H1 (cell line): ENCODE results near the gene FOXP2. TPM values are rescaled to one million over a fixed set of nuclear protein-coding genes. Genes with fewer than 3 reads are reported as not detected.

Source experiments
- CTCF ChIA-PET: fragments of 300-600 bp; sonication (Branson Sonifier 250); formaldehyde crosslinking; loops from one replicate; lab custom pipeline; 2021; ENCODE audit not compliant: partially characterized antibody; lab: Charles Lee
- POLR2A ChIA-PET: fragments of 300-600 bp; sonication (Branson Sonifier 250); formaldehyde crosslinking; loops from one replicate; lab custom pipeline; 2021; ENCODE audit warnings: inconsistent platforms; ENCODE audit not compliant: partially characterized antibody; lab: Charles Lee
- DNase-seq, 2 experiments: peaks; one replicate each; pipeline versions ENCODE4 v3.0.0 to v3.0.0-alpha.2; 2010 to 2022; ENCODE audit warnings: low spot score in 2 of 2, low read depth in 1 of 2, mixed read lengths in 1 of 2
- FAIRE-seq: peaks from 2 replicates; lab custom pipeline; 2011; peaks lifted over from hg19 to GRCh38; lab: Jason Lieb, UNC
- H2AFZ ChIP-seq: 2 replicates; pipeline ENCODE4 v1.8.1; 2012; ENCODE audit warnings: low read length, inconsistent platforms
- H2AK5ac ChIP-seq: 2 replicates; pipeline ENCODE4 v1.6.1; 2013; ENCODE audit warnings: low read depth, low read length
- H2BK120ac ChIP-seq: replicated peaks from 2 replicates; pipeline ENCODE3; 2013; ENCODE audit warnings: low read depth, low read length, inconsistent platforms
- H2BK12ac ChIP-seq: 2 replicates; pipeline ENCODE4 v1.6.1; 2013; ENCODE audit warnings: low read depth, low read length
- H2BK15ac ChIP-seq: 2 replicates; pipeline ENCODE4 v1.6.1; 2013; ENCODE audit warnings: low read length
- H2BK20ac ChIP-seq: 2 replicates; pipeline ENCODE4 v1.6.1; 2013; ENCODE audit warnings: low read length
- H2BK5ac ChIP-seq: 2 replicates; pipeline ENCODE4 v1.6.1; 2013; ENCODE audit warnings: low read depth, low read length
- H3K14ac ChIP-seq: 2 replicates; pipeline ENCODE4 v1.6.1; 2013; ENCODE audit warnings: inconsistent platforms; ENCODE audit not compliant: insufficient read length
- H3K18ac ChIP-seq: 2 replicates; pipeline ENCODE4 v1.6.1; 2013; ENCODE audit warnings: low read length; ENCODE audit errors: extremely low read depth
- H3K23ac ChIP-seq: 2 replicates; pipeline ENCODE4 v1.6.1; 2013; ENCODE audit warnings: inconsistent platforms; ENCODE audit not compliant: insufficient read length
- H3K23me2 ChIP-seq: 2 replicates; pipeline ENCODE4 v1.6.1; 2013; ENCODE audit warnings: low read depth, low read length
- H3K27ac ChIP-seq: 2 replicates; pipeline ENCODE4 v1.6.1; 2011; ENCODE audit warnings: low read depth, low read length, inconsistent platforms
- H3K27me3 ChIP-seq, 4 experiments: replicated peaks in 1 of 4; 1 replicate in 1 of 4; 2 replicates in 3 of 4; pipeline versions ENCODE4 v1.6.1 to v1.8.1; 2011 to 2013; ENCODE audit warnings: low read length in 3 of 4, mild to moderate bottlenecking in 3 of 4, inconsistent platforms in 2 of 4, mixed read lengths in 2 of 4, moderate library complexity in 1 of 4; ENCODE audit not compliant: control insufficient read depth in 3 of 4, insufficient read depth in 3 of 4; ENCODE audit errors: extremely low read depth in 1 of 4
- H3K36me3 ChIP-seq, 4 experiments: 2 replicates each; pipeline versions ENCODE4 v1.6.1 to v1.8.1; 2011 to 2013; ENCODE audit warnings: mild to moderate bottlenecking in 4 of 4, low read length in 3 of 4, moderate library complexity in 2 of 4, control low read depth in 1 of 4, inconsistent platforms in 1 of 4; ENCODE audit not compliant: insufficient read depth in 4 of 4, control insufficient read depth in 2 of 4
- H3K4ac ChIP-seq: replicated peaks from 2 replicates; pipeline ENCODE3; 2013; ENCODE audit warnings: low read length, low read depth, mixed read lengths, inconsistent platforms; ENCODE audit not compliant: insufficient read length
- H3K4me1 ChIP-seq, 4 experiments: replicated peaks in 1 of 4; 1 replicate in 1 of 4; 2 replicates in 3 of 4; pipeline versions ENCODE4 v1.6.1 to v1.8.1; 2011 to 2013; ENCODE audit warnings: low read length in 3 of 4, inconsistent platforms in 2 of 4, mixed read lengths in 1 of 4; ENCODE audit not compliant: insufficient read depth in 4 of 4, control insufficient read depth in 3 of 4
- H3K4me2 ChIP-seq, 2 experiments: 2 replicates each; pipeline versions ENCODE4 v1.6.1 to v1.8.1; 2011 to 2013; ENCODE audit warnings: low read depth in 2 of 2, low read length in 2 of 2, control low read depth in 1 of 2, inconsistent platforms in 1 of 2, mild to moderate bottlenecking in 1 of 2; ENCODE audit not compliant: insufficient read depth in 1 of 2
- H3K4me3 ChIP-seq, 4 experiments: fragments of 200-600, 300-600 bp in 1 of 4; sonication (generic), shearing (Covaris generic), sonication (Bioruptor Twin) in 1 of 4; 2 replicates each; pipeline versions ENCODE4 v1.5.1 to v1.8.1; 2011 to 2016; ENCODE audit warnings: low read length in 4 of 4, low read depth in 3 of 4, control low read depth in 2 of 4, inconsistent platforms in 2 of 4, mild to moderate bottlenecking in 2 of 4, mixed read lengths in 1 of 4, moderate library complexity in 1 of 4; ENCODE audit not compliant: insufficient read depth in 2 of 4; ENCODE audit errors: extremely low read depth in 1 of 4
- H3K56ac ChIP-seq: replicated peaks from 2 replicates; pipeline ENCODE3; 2013; ENCODE audit warnings: low read depth, mild to moderate bottlenecking, mixed read lengths, low read length, inconsistent platforms; ENCODE audit not compliant: insufficient read length
- H3K79me1 ChIP-seq: 2 replicates; pipeline ENCODE4 v1.6.1; 2013; ENCODE audit warnings: low read depth, low read length, control low read depth
- H3K79me2 ChIP-seq, 2 experiments: 2 replicates each; pipeline versions ENCODE4 v1.6.1 to v1.8.1; 2012 to 2013; ENCODE audit warnings: low read length in 2 of 2, mild to moderate bottlenecking in 2 of 2, inconsistent platforms in 1 of 2; ENCODE audit not compliant: insufficient read depth in 2 of 2, control insufficient read depth in 1 of 2
- H3K9ac ChIP-seq, 4 experiments: replicated peaks in 1 of 4; 1 replicate in 1 of 4; 2 replicates in 3 of 4; pipeline versions ENCODE4 v1.6.1 to v1.8.1; 2011 to 2013; ENCODE audit warnings: low read depth in 3 of 4, low read length in 3 of 4, control low read depth in 2 of 4, mild to moderate bottlenecking in 2 of 4, moderate library complexity in 2 of 4, inconsistent platforms in 1 of 4; ENCODE audit errors: extremely low read depth in 1 of 4
- H3K9me3 ChIP-seq, 2 experiments: 2 replicates each; pipeline versions ENCODE4 v1.6.1 to v1.8.1; 2012 to 2013; ENCODE audit warnings: mild to moderate bottlenecking in 2 of 2, moderate library complexity in 2 of 2, control low read depth in 1 of 2, inconsistent platforms in 1 of 2, low read depth in 1 of 2, low read length in 1 of 2, mixed read lengths in 1 of 2; ENCODE audit not compliant: insufficient read depth in 2 of 2
- H4K20me1 ChIP-seq, 2 experiments: replicated peaks in 1 of 2; 2 replicates each; pipeline versions ENCODE3 to v1.8.1; 2011 to 2013; ENCODE audit warnings: inconsistent platforms in 2 of 2, low read length in 2 of 2, mild to moderate bottlenecking in 1 of 2; ENCODE audit not compliant: insufficient read depth in 2 of 2, control insufficient read depth in 1 of 2
- H4K5ac ChIP-seq: 2 replicates; pipeline ENCODE4 v1.6.1; 2013; ENCODE audit warnings: low read length, low read depth, mixed read lengths, inconsistent platforms; ENCODE audit not compliant: insufficient read length
- H4K8ac ChIP-seq: 2 replicates; pipeline ENCODE4 v1.8.0; 2013; ENCODE audit warnings: mild to moderate bottlenecking, moderate library complexity, low read length, inconsistent platforms; ENCODE audit not compliant: insufficient read depth; ENCODE audit errors: extremely low read depth
- H4K91ac ChIP-seq: replicated peaks from 2 replicates; pipeline ENCODE3; 2013; ENCODE audit warnings: low read length, mixed read lengths, inconsistent platforms; ENCODE audit not compliant: insufficient read length
- SIN3A ChIP-seq, 2 experiments: IDR thresholded peaks in 1 of 2; conservative IDR thresholded peaks in 1 of 2; 2 replicates each; pipeline ENCODE4 v1.6.1; 2011 to 2012; ENCODE audit warnings: low read length in 2 of 2, improper control_type of control experiment in 1 of 2, low read depth in 1 of 2, mild to moderate bottlenecking in 1 of 2
- WGBS, 2 experiments: shearing (Covaris generic) in 1 of 2; methylation state at CpG; one replicate each; pipeline versions ENCODE4 v1.1.6 to v1.1.7; 2013 to 2015; ENCODE audit warnings: low lambda C conversion rate in 2 of 2, mixed read lengths in 2 of 2, inconsistent platforms in 1 of 2, low coverage in 1 of 2, missing lambda C conversion rate in 1 of 2; ENCODE audit not compliant: insufficient replicate concordance in 2 of 2, insufficient coverage in 1 of 2, insufficient read length in 1 of 2; ENCODE audit errors: extremely low coverage in 1 of 2, missing lambda C conversion rate in 1 of 2; 5-methylcytosine and 5-hydroxymethylcytosine counted together
- polyA plus RNA-seq, 7 experiments: library from polyadenylated mRNA; depleted of rRNA in 3 of 7; stranded (reverse) in 5 of 7; unstranded in 2 of 7; fragments of >200 nt in 5 of 7; fragments of 200-250 nt in 2 of 7; gene quantifications; 1 replicate in 5 of 7; 2 replicates in 1 of 7; 4 replicates in 1 of 7; pipeline versions ENCODE4 v1.2.1 to v1.2.3, GENCODE V29; 2011 to 2013; ENCODE audit warnings: missing spikeins in 2 of 7, mixed read lengths in 2 of 7
- total RNA-seq: library from RNA; stranded (reverse); fragmentation: NEBNext Ultra II Directional; extraction: Animal tissue kit (Norgen Biotek cat#: 25700); gene quantifications from 2 replicates; pipeline ENCODE4 v1.2.1, GENCODE V29; 2021

The FOXP2 gene
- total and polyA plus RNA-seq, 2 of the 8 experiments (the other 6 are each of a cell fraction or from before 2014, with no cell fraction given): 0.09 to 0.43 TPM

DNA sequence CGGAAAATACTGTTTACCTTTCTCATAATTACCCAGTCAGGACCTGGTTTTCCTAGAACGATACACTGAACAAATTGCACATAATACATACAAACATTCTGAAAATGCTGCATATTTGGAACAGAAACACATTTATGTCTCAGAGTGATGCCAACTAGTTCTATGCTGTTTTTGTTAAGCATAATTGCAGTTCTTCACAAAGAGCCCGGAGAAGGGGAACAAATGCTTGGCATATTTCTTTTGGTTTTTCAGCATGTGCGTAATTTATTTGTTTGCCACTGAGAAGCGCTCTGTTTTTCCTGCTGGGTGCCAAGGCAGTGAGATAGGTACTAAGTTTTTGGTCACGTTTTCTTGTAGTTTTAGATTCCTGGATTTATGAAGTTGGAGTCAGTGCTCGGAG is 326.3 kb downstream of the FOXP2 start:
- Histone ChIP-seq H3K23ac (no peak overlapping the region), H3K79me2 (no peaks in the 10 kb centered on the region), H4K5ac (no peak overlapping the region), H2BK12ac (no peak overlapping the region), H3K27me3 (peaks cover 0 to 1% (median 0%) of the 10 kb centered on the region in 4 experiments; a peak in 1 of 7 replicates), H2BK120ac (no peak overlapping the region), H3K4me3 (no peak overlapping the region), H2BK20ac (no peak overlapping the region), H3K56ac (no peak overlapping the region), H2BK5ac (no peak overlapping the region), H3K18ac (no peak overlapping the region), H3K4me1 (no peaks in the 10 kb centered on the region), H3K79me1 (no peaks in the 10 kb centered on the region), H2AFZ (no peak overlapping the region), H4K8ac (no peak overlapping the region), H3K4ac (no peak overlapping the region), H2AK5ac (no peak overlapping the region), H3K23me2 (no peaks in the 10 kb centered on the region), H4K20me1 (no peaks in the 10 kb centered on the region), H3K36me3 (no peaks in the 10 kb centered on the region), H4K91ac (no peak overlapping the region), H3K9me3 (no peaks in the 10 kb centered on the region), H2BK15ac (no peak overlapping the region), H3K4me2 (no peak overlapping the region), H3K9ac (no peak overlapping the region), H3K14ac (no peak overlapping the region), H3K27ac (no peak overlapping the region)
- CTCF ChIA-PET: interaction anchor here (0.7 kb wide), 1 partner anchor 792 kb away, joined by 3 read pairs; no protein-coding TSS in a partner anchor
- FAIRE-seq (no peak), DNase-seq (no peak)
- WGBS, 2 experiments: 90% methylated on average over 7 of the region's 7 CpGs; no CpG with 5 or more reads in 1 of the 2 experiments
- POLR2A ChIA-PET: no interaction called here
- TF ChIP-seq SIN3A (conservative IDR thresholded peaks at IDR 0.05 in 1 of 2, IDR thresholded peaks at IDR 0.05 in 1 of 2; ENCODE audit: low read depth in 1 of 2, low read length in 2 of 2): no peak
